Measurements from ENCODE around the gene DYNC1LI2.

Gene DYNC1LI2

DNA sequence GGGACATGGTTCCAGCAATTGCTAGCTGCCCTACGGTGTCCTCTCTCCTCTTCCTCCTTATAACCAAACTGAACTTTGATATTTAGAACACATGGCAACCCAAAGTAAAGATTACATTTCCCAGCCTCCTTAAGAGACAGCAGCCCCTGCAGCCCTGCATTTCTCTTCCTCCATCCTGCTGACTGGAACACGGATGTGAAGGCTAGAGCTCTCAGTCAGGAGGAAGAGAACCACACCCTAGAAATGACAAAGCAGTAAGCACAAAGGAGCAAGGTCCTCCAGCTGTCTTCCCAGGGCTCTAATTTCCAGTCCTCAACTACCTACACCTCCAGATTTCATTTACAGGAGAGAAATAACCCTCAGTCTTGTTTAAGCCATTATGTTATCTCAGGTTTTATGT is 10.9 kb downstream of the DYNC1LI2 start:
- H3K79me2 ChIP-seq (ENCODE audit: insufficient read depth, low read depth), result peaks cover 38% of the 10 kb centered on the region
- peaks cover 16% of the 10 kb centered on the region; the same call in 1 of the 2 replicates for H3K36me3 ChIP-seq (ENCODE audit: insufficient read depth)
- TF ChIP-seq, protein P1, sequence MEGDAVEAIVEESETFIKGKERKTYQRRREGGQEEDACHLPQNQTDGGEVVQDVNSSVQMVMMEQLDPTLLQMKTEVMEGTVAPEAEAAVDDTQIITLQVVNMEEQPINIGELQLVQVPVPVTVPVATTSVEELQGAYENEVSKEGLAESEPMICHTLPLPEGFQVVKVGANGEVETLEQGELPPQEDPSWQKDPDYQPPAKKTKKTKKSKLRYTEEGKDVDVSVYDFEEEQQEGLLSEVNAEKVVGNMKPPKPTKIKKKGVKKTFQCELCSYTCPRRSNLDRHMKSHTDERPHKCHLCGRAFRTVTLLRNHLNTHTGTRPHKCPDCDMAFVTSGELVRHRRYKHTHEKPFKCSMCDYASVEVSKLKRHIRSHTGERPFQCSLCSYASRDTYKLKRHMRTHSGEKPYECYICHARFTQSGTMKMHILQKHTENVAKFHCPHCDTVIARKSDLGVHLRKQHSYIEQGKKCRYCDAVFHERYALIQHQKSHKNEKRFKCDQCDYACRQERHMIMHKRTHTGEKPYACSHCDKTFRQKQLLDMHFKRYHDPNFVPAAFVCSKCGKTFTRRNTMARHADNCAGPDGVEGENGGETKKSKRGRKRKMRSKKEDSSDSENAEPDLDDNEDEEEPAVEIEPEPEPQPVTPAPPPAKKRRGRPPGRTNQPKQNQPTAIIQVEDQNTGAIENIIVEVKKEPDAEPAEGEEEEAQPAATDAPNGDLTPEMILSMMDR (conservative IDR thresholded peaks at IDR 0.05; ENCODE audit: low read depth, low read length), result no peak
- H2AFZ ChIP-seq (ENCODE audit: low read depth), result no peak overlapping the region
- no peak overlapping the region for H3K27ac ChIP-seq
- no peaks in the 10 kb centered on the region for H3K27me3 ChIP-seq (ENCODE audit: insufficient read depth, low read depth)
- H4K20me1 ChIP-seq (ENCODE audit: insufficient read depth), result peaks cover 3% of the 10 kb centered on the region; the same call in 1 of the 2 replicates
- no peak overlapping the region for H3K4me3 ChIP-seq (IDR thresholded peaks at IDR 0.05; ENCODE audit: insufficient read depth, low read depth, low read length)
- no peak overlapping the region for H3K9ac ChIP-seq
- no peak overlapping the region for H3K4me2 ChIP-seq
- peaks cover 22% of the 10 kb centered on the region for H3K4me1 ChIP-seq (ENCODE audit: low read depth, poor library complexity, severe bottlenecking)

DNA sequence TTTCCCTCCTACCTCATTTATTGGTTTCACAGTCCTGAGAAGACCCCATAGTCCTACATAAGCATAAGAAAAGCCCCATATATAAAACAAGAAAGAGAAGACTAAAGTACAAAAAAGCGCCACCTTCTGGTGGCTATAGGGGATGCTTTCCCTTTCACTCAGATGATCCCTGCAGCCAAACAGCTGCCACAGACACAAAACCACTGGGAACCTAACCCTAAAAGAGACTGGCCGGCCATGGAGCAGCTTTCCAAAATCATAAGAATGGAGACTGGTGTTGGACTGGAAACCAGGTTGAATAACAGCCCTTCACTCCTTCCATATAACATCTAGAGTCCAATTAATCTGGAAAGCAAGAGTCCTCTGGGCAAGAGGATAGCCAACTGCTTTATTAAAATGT is 11.4 kb downstream of the DYNC1LI2 start:
- Histone ChIP-seq H3K27me3 (ENCODE audit: insufficient read depth, low read depth) (no peaks in the 10 kb centered on the region), H3K4me1 (ENCODE audit: low read depth, poor library complexity, severe bottlenecking) (peaks cover 19% of the 10 kb centered on the region), H3K36me3 (ENCODE audit: insufficient read depth) (peaks cover 16% of the 10 kb centered on the region; the same call in 1 of the 2 replicates), H4K20me1 (ENCODE audit: insufficient read depth) (peaks cover 3% of the 10 kb centered on the region; the same call in 1 of the 2 replicates), H3K9ac (no peak overlapping the region), H3K4me3 (IDR thresholded peaks at IDR 0.05; ENCODE audit: insufficient read depth, low read depth, low read length) (no peak overlapping the region), H3K4me2 (no peak overlapping the region), H3K27ac (no peak overlapping the region), H3K79me2 (ENCODE audit: insufficient read depth, low read depth) (peaks cover 33% of the 10 kb centered on the region), H2AFZ (ENCODE audit: low read depth) (no peak overlapping the region)
- TF ChIP-seq, protein P1 (conservative IDR thresholded peaks at IDR 0.05; ENCODE audit: low read depth, low read length), result peak; percentile 88

DNA sequence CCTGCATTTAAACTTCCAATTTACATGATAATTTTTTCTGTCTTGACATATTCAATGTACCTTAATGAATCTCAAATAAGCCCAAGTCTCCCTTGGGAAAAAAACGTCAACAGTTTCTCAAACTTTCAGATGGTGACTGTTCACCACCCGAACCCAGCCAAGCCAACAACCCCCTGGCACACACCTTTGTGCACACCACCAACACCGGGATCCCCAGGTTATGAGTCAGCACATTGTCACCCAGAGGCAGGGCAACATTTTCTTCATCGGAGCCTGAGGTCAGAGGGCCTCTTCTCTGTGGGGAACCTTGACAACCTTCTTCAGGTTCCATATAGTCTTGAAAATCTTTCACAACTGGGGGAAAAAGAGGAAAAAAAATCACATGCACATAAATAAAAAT is 15.5 kb downstream of the DYNC1LI2 start:
- H3K36me3 ChIP-seq (ENCODE audit: insufficient read depth), result peaks cover 10% of the 10 kb centered on the region; the same call in 1 of the 2 replicates
- H3K79me2 ChIP-seq (ENCODE audit: insufficient read depth, low read depth), result peaks cover 18% of the 10 kb centered on the region; the same call in 1 of the 2 replicates
- no peak overlapping the region for H2AFZ ChIP-seq (ENCODE audit: low read depth)
- H3K4me2 ChIP-seq, result no peak overlapping the region
- no peak overlapping the region for H3K4me3 ChIP-seq (IDR thresholded peaks at IDR 0.05; ENCODE audit: insufficient read depth, low read depth, low read length)
- H4K20me1 ChIP-seq (ENCODE audit: insufficient read depth), result peaks cover 3% of the 10 kb centered on the region; the same call in 1 of the 2 replicates
- H3K27me3 ChIP-seq (ENCODE audit: insufficient read depth, low read depth), result no peaks in the 10 kb centered on the region
- no peak overlapping the region for H3K9ac ChIP-seq
- peaks cover 9% of the 10 kb centered on the region for H3K4me1 ChIP-seq (ENCODE audit: low read depth, poor library complexity, severe bottlenecking)
- no peak overlapping the region for H3K27ac ChIP-seq
- TF ChIP-seq, protein P1 (conservative IDR thresholded peaks at IDR 0.05; ENCODE audit: low read depth, low read length), result no peak

DNA sequence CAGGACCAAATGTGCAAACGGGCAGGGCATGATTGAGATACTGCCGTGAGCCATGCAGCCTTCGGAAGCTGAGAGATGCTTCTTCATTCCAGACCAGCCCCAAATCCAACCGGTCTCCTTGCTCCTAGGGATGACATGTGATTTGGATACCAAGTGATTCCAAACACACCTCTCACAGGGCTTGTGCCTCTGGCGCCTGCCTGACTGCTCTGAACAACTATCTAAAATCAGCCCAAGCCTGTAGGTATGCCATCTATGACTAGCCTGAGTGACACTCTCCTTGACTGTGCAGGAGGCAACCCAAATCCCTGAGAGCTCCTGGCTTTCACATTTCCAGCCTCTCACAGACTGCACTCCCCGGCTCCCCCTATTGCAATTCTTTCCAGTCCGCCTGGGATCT is 20.3 kb downstream of the DYNC1LI2 start:
- no peaks in the 10 kb centered on the region for H3K79me2 ChIP-seq (ENCODE audit: insufficient read depth, low read depth)
- TF ChIP-seq, protein P1 (conservative IDR thresholded peaks at IDR 0.05; ENCODE audit: low read depth, low read length), result no peak
- H3K4me3 ChIP-seq (IDR thresholded peaks at IDR 0.05; ENCODE audit: insufficient read depth, low read depth, low read length), result no peak overlapping the region
- no peak overlapping the region for H2AFZ ChIP-seq (ENCODE audit: low read depth)
- H4K20me1 ChIP-seq (ENCODE audit: insufficient read depth), result no peaks in the 10 kb centered on the region
- no peak overlapping the region for H3K4me2 ChIP-seq
- H3K27me3 ChIP-seq (ENCODE audit: insufficient read depth, low read depth), result no peaks in the 10 kb centered on the region
- H3K9ac ChIP-seq, result no peak overlapping the region
- peaks cover 6% of the 10 kb centered on the region for H3K4me1 ChIP-seq (ENCODE audit: low read depth, poor library complexity, severe bottlenecking)
- H3K27ac ChIP-seq, result no peak overlapping the region
- peaks cover 11% of the 10 kb centered on the region; the same call in 1 of the 2 replicates for H3K36me3 ChIP-seq (ENCODE audit: insufficient read depth)

Measured in KMS-11 (cell line).